ENCODE measurements around the gene MKNK2. TPM values are rescaled to one million over a fixed set of nuclear protein-coding genes. Genes with fewer than 3 reads are reported as not detected.
A peak's percentile ranks its signal among the peaks of the same experiment; 100 is the strongest.

Gene MKNK2
- polyA plus RNA-seq, 3 donors = 16.9 to 333 (median 21.8) TPM

DNA sequence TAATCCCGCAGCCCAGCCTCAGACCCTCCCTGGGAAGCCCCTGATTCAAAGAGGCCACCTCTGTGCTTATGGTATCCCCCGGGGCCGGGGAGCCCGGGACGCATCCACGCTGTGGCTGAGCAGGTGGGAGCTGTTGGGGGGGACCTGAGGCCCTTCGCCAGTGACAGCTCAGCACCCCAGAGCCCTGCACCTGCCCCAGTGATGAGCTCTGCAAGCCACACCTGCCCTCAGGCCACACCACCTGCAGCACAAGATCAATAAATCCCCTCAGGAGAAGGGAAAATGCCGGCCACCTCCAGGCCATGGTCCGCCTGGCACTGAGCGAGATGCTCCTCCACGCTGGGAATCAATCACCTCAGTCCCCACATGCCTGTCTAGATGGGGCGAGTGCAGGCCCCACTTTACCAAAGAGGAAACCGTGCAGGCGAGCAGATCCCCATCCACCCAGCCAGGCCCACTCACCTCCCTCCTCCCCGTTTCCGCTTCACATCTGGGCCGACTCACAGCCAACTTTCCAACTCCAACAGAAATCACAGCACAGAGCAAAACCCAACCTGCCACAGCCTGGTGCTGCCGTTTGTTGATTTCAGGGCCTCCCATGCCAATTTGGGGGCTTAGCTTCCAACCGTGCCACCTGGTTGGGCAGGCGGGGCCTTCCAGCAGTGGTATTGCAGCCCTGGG lies 32.3 kb upstream of the MKNK2 start:
- H3K27me3 Mint-ChIP-seq (ENCODE audit: low read depth in 3 of 3) = peaks cover 0 to 5% (median 0%) of the 10 kb centered on the region in 3 donors

More for the DNA sequence above, 32.3 kb upstream of the MKNK2 start:
- Histone ChIP-seq H3K27me3 (ENCODE audit: control insufficient read depth in 2 of 2, insufficient read depth in 2 of 2, low read length in 2 of 2) (no peaks in the 10 kb centered on the region), H4K20me1 (ENCODE audit: insufficient read depth, low read length) (peaks cover 64% of the 10 kb centered on the region), H3K4me3 (replicated peaks in 1 of 3; ENCODE audit: low read depth in 2 of 3, low read length in 3 of 3) (peak overlapping the region; percentile 65 to 99 (median 84)), H3K27ac (ENCODE audit: low read depth in 1 of 2, low read length in 2 of 2) (peak overlapping the region; percentile 96 to 98), H3K4me1 (ENCODE audit: control insufficient read depth in 1 of 2, insufficient read depth in 2 of 2, low read length in 2 of 2) (peaks cover 64 to 81% of the 10 kb centered on the region in 2 donors), H3K9ac (ENCODE audit: insufficient read depth, low read length, poor library complexity, severe bottlenecking) (peak overlapping the region; percentile 96), H2AFZ (ENCODE audit: insufficient read depth, low read depth, low read length, poor library complexity, severe bottlenecking) (no peak overlapping the region), H3K9me3 (replicated peaks in 1 of 2; ENCODE audit: control insufficient read depth in 1 of 2, insufficient read depth in 1 of 2, low read length in 2 of 2) (no peaks in the 10 kb centered on the region), H3K36me3 (replicated peaks in 1 of 2; ENCODE audit: control insufficient read depth in 1 of 2, insufficient read depth in 2 of 2, low read length in 2 of 2) (peaks cover 25 to 41% of the 10 kb centered on the region in 2 donors), H3K4me2 (replicated peaks; ENCODE audit: extremely low read depth, low read length, poor library complexity, severe bottlenecking) (peak overlapping the region; percentile 99), H3K79me2 (ENCODE audit: insufficient read depth, low read length) (peaks cover 100% of the 10 kb centered on the region)
- 11% methylated on average over 14 of the region's 20 CpGs for WGBS (ENCODE audit: insufficient coverage)
- DNase-seq = peak; percentile 52 to 60 (median 56)
- Mint-ChIP-seq H3K4me3 (peak overlapping the region; percentile 96 to 97), H3K36me3 (peaks cover 50 to 71% of the 10 kb centered on the region in 2 donors), H3K4me1 (peaks cover 61% of the 10 kb centered on the region), H3K27ac (peak overlapping the region; percentile 98 to 100 (median 100)), H3K9me3 (peaks cover 0 to 3% (median 0%) of the 10 kb centered on the region in 7 donors)
- TF ChIP-seq, protein P1, sequence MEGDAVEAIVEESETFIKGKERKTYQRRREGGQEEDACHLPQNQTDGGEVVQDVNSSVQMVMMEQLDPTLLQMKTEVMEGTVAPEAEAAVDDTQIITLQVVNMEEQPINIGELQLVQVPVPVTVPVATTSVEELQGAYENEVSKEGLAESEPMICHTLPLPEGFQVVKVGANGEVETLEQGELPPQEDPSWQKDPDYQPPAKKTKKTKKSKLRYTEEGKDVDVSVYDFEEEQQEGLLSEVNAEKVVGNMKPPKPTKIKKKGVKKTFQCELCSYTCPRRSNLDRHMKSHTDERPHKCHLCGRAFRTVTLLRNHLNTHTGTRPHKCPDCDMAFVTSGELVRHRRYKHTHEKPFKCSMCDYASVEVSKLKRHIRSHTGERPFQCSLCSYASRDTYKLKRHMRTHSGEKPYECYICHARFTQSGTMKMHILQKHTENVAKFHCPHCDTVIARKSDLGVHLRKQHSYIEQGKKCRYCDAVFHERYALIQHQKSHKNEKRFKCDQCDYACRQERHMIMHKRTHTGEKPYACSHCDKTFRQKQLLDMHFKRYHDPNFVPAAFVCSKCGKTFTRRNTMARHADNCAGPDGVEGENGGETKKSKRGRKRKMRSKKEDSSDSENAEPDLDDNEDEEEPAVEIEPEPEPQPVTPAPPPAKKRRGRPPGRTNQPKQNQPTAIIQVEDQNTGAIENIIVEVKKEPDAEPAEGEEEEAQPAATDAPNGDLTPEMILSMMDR (IDR thresholded peaks at IDR 0.05) = no peak
- intact Hi-C loops (cut with micrococcal nuclease) = no loop called here

Measured in CD14-positive monocyte (primary cell).